H1 (cell line): ENCODE measurements around the gene FOSL2.

Source experiments
- ASH2L ChIP-seq: fragments of 200-600, 300-600 bp; sonication (generic); IDR thresholded peaks from one replicate; pipeline ENCODE4 v1.7.1; 2017; ENCODE audit warnings: low read length
- E2F6 ChIP-seq: IDR thresholded peaks from 2 replicates; pipeline ENCODE4 v1.6.1; 2012; ENCODE audit warnings: inconsistent platforms
- EGR1 ChIP-seq: IDR thresholded peaks from 2 replicates; pipeline ENCODE4 v1.6.1; 2011; ENCODE audit warnings: low read depth, low read length, borderline replicate concordance
- EP300 ChIP-seq, 2 experiments: IDR thresholded peaks; 1 replicate in 1 of 2; 2 replicates in 1 of 2; pipeline ENCODE4 v1.6.1; 2011 to 2012; ENCODE audit warnings: low read depth in 2 of 2, low read length in 2 of 2, mild to moderate bottlenecking in 2 of 2, borderline replicate concordance in 1 of 2, inconsistent platforms in 1 of 2, moderate library complexity in 1 of 2
- MAFK ChIP-seq: IDR thresholded peaks from 2 replicates; pipeline ENCODE4 v1.6.1; 2012; ENCODE audit warnings: low read depth, mild to moderate bottlenecking, improper control_type of control experiment, low read length
- TAF1 ChIP-seq: IDR thresholded peaks from 2 replicates; pipeline ENCODE4 v1.6.1; 2011; ENCODE audit warnings: mild to moderate bottlenecking, low read depth, low read length
- TF ChIP-seq, protein P1 (sequence below), 3 experiments: IDR thresholded peaks; 1 replicate in 2 of 3; 2 replicates in 1 of 3; pipeline versions ENCODE4 v1.5.1 to v1.6.1; 2011; ENCODE audit warnings: low read length in 3 of 3, mild to moderate bottlenecking in 3 of 3, inconsistent platforms in 2 of 3, low read depth in 1 of 3, moderate library complexity in 1 of 3; ENCODE audit not compliant: insufficient read depth in 1 of 3; ENCODE audit errors: control extremely low read depth in 1 of 3

DNA sequence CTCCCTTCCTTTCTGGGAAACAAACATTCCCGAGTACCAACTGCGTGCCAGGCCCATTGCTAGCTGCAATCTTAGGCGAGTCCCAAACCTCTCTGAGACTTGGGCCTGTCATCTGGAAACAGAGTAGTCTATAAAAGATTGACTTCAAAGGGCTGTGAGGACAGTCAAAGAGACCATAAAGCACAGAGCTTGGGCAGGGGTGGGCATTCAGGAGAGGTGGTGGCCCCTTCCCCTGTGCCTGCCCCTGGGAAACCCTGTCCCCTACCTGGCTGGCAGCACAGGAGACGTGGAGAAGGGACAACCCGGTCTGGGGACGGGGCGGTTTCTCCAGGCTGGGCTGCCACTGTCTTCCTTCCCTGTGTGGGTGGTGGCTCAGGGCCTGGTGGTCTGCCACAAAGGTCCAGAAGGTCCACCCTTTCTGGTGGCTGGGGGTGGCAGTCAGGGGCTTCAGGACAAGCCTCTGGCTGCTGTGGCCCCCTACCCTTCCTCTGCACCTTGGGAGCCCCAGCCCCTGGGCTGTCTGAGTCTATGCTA, 33.9 kb upstream of the FOSL2 start:
- TF ChIP-seq, protein P1, sequence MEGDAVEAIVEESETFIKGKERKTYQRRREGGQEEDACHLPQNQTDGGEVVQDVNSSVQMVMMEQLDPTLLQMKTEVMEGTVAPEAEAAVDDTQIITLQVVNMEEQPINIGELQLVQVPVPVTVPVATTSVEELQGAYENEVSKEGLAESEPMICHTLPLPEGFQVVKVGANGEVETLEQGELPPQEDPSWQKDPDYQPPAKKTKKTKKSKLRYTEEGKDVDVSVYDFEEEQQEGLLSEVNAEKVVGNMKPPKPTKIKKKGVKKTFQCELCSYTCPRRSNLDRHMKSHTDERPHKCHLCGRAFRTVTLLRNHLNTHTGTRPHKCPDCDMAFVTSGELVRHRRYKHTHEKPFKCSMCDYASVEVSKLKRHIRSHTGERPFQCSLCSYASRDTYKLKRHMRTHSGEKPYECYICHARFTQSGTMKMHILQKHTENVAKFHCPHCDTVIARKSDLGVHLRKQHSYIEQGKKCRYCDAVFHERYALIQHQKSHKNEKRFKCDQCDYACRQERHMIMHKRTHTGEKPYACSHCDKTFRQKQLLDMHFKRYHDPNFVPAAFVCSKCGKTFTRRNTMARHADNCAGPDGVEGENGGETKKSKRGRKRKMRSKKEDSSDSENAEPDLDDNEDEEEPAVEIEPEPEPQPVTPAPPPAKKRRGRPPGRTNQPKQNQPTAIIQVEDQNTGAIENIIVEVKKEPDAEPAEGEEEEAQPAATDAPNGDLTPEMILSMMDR (IDR thresholded peaks at IDR 0.05; ENCODE audit: control extremely low read depth in 1 of 3, insufficient read depth in 1 of 3, low read depth in 1 of 3, low read length in 3 of 3) = no peak
- no peak for TF ChIP-seq EP300 (IDR thresholded peaks at IDR 0.05; ENCODE audit: borderline replicate concordance in 1 of 2, low read depth in 2 of 2, low read length in 2 of 2)
- no peak for TF ChIP-seq TAF1
- TF ChIP-seq E2F6 = no peak
- TF ChIP-seq EGR1 = no peak
- TF ChIP-seq ASH2L = no peak
- no peak for TF ChIP-seq MAFK
